Hematopoietic multipotent progenitor cell treated with erythropoietin and hydrocortisone succinate and interleukin-3 and kit ligand, for 8 days (in vitro differentiated cells): ENCODE results near the gene TSPAN14.

ENCODE experiments used
- DNase-seq: peaks from one replicate; pipeline ENCODE4 v3.0.0-alpha.2; 2015

TSPAN14 gene

GRCh38 chr10:80425901-80426300 is 28.2 kb upstream of the TSPAN14 start:
- DNase-seq, result no peak

GRCh38 chr10:80427541-80427940 is 26.6 kb upstream of the TSPAN14 start:
- DNase-seq, result no peak

DNA sequence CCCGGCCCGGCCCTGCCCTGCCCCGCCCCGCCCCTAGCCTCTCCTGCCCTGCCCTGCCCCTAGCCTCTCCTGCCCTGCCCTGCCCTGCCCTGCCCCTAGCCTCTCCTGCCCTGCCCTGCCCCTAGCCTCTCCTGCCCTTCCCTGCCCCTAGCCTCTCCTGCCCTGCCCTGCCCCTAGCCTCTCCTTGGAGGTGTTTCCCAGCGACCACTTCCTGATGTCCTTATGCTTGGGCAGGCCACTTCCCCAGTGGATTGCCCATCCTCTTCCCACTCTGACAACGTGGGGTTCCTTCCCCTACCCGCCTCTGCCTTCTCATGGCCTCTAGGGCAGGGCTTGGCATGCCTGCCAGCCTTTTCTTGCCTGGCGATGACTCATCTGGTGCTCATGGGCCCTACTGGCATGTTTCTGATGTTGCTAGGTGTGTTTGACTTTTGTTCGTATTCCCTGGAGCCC is 24.6 kb upstream of the TSPAN14 start:
- no peak for DNase-seq

- DNase-seq, result no peak
Observed at GRCh38 chr10:80433134-80433533, 21.0 kb upstream of the TSPAN14 start.

DNA sequence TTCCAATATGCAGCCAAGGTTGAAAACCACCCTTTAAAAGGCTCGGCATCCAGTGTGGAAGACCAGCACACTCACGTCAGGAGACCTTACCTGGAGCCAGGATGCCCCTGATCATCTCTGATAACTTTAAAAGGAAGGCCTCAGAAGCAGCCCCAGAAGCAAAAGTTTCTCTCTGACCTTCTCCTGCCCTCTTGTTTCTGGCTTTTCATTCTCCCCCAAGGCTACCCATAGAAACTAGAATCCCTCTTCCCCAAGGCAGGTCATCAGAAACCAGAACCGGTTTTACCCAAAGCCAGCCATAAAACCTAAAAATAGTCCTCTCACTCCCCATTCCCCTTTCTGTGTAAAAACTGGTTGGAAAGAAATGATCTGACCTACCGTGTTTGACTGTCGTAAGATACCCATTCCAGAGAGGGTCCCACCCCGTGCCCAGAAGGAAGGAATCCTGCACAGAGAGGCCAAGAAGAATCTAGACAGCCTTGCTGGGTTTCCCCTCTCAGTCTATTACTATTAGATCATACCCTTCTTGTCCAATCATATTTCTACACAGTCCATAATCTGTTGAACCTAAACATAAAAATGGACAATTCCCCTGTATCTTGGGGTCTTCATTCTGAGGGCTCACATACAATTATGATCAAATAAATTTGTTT is 17.5 kb upstream of the TSPAN14 start:
- DNase-seq, result no peak

DNA sequence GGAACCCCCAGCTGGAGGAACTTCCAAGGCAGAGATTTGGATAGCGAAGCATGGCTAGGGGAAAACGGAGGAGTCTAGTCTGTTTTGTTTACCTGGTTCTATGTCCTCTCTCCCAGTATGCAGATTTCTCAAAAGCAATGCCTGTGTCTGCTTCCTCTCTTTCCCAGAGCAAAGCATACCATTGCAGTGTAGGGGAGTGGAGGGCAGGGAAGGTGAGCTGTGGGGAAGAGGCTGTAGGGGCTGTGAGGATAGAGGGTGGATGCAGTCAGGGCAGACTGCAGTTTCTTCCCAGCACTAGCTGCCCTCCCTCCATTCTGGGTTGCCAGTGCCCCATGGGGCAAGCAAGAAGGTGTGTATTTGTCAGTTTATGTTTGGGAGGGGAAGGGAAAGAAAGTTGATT is 16.9 kb upstream of the TSPAN14 start:
- DNase-seq, result no peak

DNA sequence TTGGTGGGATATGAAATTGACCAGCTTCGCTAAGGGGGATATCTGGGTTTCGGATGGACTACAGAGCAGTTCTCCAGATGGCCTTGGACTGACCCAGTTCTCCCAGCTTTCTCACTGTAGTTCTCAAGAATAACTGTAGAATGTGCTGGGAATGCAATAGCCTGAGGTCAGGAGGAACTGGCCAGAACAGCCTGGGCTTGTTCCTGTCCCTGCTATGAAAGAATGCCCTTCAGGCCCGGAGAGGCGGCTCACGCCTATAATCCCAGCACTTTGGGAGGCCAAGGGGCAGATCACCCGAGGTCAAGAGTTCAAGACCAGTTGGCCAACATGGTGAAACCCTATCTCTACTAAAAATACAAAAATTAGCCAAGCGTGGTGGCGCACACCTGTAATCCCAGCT is 12.3 kb upstream of the TSPAN14 start:
- no peak for DNase-seq

DNA sequence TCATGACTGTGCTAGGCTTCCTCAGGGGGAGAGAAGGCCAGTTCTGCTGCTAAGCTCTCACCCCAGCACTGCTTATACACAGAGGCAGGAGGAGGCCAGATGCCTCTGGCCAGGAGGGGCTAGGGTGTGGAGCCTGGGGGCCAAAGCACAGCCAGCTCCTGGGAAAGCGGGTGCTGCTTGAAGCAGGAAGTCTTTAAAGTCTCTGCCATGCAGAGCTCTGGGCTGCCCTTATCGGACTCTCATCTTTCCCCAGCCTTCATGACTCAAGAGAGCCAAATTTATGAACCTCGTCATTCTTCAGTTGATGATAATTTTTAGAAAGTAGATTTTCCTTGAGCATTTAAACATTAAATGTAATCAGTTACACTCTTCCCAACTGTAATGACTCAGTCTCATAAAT is 11.2 kb upstream of the TSPAN14 start:
- peak; percentile 66 for DNase-seq

GRCh38 chr10:80443531-80443974 is 10.6 kb upstream of the TSPAN14 start:
- peak; percentile 88 for DNase-seq

GRCh38 chr10:80444124-80444523 is 10.0 kb upstream of the TSPAN14 start:
- no peak for DNase-seq

DNA sequence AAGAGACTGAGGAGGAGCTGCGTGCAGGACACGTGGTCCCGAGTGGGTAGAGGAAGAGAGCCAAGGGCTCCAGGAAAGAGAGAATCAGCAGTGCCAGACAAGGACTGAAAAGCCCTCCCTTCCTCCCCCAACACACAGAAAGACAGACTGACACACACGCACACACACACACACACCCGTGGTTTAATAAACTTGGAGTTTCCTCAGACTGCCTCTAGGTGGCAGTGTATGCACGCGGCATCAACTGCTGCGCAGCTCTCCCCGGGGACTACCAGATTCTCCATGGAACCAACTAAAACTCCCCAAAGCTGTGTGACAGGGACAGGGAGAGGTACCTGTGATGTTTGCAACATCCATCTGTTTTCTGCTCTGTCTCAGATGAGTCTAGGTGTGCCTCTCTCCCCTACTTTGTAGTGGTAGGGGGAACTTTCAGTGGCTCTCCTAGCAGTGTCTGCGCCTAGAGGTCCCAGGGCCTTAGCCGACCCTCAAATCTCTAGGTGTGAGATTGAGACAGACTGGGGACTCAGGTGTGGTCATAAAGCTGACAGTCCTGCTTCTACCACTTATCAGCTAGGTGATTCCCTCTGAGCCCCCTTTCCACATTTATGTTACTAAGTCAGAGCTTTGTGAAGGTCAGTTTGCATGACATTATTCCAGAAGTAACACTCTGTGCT is 9.3 kb upstream of the TSPAN14 start:
- peak; percentile 83 for DNase-seq

GRCh38 chr10:80447436-80448190 is 6.5 kb upstream of the TSPAN14 start:
- no peak for DNase-seq

DNA sequence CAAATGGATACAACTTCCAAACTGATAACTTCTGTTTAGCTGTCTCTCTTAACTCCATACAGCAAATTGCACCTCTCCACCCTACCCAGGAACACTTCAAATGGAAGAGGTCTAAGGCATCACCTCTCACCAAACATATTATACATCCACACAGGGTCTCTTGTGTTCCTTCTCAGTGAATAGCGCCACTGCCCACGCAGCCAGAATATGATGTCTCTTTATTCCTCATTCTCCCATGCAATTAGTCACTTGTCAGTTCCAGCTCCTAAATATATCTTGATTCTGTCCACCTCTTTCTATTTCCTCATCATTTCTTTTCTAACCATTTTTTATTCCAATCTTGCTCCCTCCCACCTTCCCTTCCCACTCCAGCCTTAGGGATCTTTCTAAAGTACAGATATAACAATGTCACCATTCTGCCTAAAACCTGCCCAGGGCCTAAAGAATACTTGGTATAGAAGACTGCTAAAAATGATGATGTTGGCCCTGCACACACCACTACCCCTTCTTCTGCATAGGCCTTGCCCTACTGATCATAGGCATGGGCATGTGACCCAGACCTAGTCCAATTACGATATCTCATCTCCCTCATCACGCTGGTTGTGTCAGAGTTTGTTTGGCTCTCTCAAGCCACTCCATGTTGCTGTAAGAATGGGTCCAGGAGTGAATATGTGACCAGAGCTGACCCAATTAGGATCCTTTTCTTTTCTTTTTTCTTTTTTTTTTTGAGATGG is 5.7 kb upstream of the TSPAN14 start:
- no peak for DNase-seq

GRCh38 chr10:80449520-80449919 is 4.6 kb upstream of the TSPAN14 start:
- no peak for DNase-seq

DNA sequence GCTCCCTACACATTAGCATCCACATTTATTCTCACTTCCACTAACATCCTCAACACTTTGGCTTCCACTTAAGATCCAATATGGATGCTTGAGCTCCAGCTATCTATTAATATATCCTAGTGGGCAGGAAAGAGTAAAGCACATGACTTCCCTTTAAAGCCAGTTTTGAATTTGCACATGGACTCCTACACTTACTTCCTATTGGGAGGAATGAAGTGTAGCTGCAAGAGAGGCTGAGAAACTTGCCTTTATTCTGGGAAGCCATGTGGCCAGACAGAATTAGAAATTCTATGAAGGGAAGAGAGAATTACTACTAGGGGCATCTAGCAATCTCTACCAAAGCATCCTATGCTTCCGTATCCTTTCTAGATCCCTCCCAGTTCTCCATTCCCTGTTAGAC is 3.0 kb upstream of the TSPAN14 start:
- DNase-seq, result no peak

DNA sequence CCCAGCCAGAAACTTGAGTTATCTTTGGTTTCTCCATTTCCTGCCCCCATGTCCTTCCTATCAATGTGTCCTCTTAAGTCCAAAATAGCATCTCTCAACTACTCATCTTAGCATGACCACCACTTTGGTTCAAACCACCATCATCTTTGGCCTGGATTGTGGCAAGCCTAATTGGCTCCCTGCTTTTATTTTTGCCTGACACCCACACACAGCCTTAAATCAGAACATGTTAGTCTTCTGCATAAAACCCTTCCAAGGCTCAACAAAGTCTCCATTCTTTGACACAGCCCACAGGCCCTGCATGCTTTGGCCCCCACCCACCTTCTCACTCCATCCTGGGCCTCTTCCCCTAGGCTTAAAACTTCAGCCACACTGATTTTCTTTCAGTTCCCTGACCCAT is 2.0 kb upstream of the TSPAN14 start:
- no peak for DNase-seq

GRCh38 chr10:80452640-80453039 is 1.5 kb upstream of the TSPAN14 start:
- DNase-seq, result no peak

- DNase-seq, result no peak
Observed at GRCh38 chr10:80453056-80453841, 861 bp upstream of the TSPAN14 start.

GRCh38 chr10:80454513-80455460 is 677 bp downstream of the TSPAN14 start:
- DNase-seq, result peak; percentile 28

- DNase-seq, result no peak
Observed at GRCh38 chr10:80455461-80456349, 1.6 kb downstream of the TSPAN14 start.
